A549 (cell line): Measurements from ENCODE around the gene CHAMP1.

Experiments
- CHD4 ChIP-seq: fragments of 200-600 bp; sonication (generic); IDR thresholded peaks from 2 replicates; pipeline ENCODE4 v1.6.1; 2016; ENCODE audit warnings: antibody characterized with exemption, mild to moderate bottlenecking, borderline replicate concordance
- CTCF ChIP-seq: fragments of >200 bp; sonication (Bioruptor Twin); formaldehyde crosslinking; IDR thresholded peaks from 3 replicates; pipeline ENCODE4 v1.5.1; 2016
- E2F6 ChIP-seq: IDR thresholded peaks from 2 replicates; pipeline ENCODE4 v1.6.1; 2012; ENCODE audit warnings: low read depth, borderline replicate concordance
- EHMT2 ChIP-seq: fragments of 200-600 bp; sonication (generic); IDR thresholded peaks from 2 replicates; pipeline ENCODE4 v1.6.1; 2016; ENCODE audit warnings: antibody characterized with exemption, low read depth, mild to moderate bottlenecking, moderate library complexity
- EP300 ChIP-seq, 2 experiments: fragments of >200 bp; sonication (Bioruptor Twin); formaldehyde crosslinking; IDR thresholded peaks; 2 replicates in 1 of 2; 3 replicates in 1 of 2; pipeline ENCODE4 v1.6.1; 2016 to 2017
- HDAC2 ChIP-seq: fragments of 200-600 bp; sonication (generic); IDR thresholded peaks from 2 replicates; pipeline ENCODE4 v1.6.1; 2016
- POLR2A ChIP-seq: IDR thresholded peaks from 2 replicates; pipeline ENCODE4 v1.6.1; 2012; ENCODE audit warnings: mild to moderate bottlenecking, low read length
- REST ChIP-seq: fragments of 200-600 bp; sonication (generic); IDR thresholded peaks from 2 replicates; pipeline ENCODE4 v1.6.1; 2016; ENCODE audit warnings: antibody characterized with exemption, mild to moderate bottlenecking, moderate library complexity
- SMC3 ChIP-seq: fragments of >200 bp; sonication (Bioruptor Twin); formaldehyde crosslinking; IDR thresholded peaks from 3 replicates; pipeline ENCODE4 v1.6.1; 2018; ENCODE audit warnings: inconsistent platforms

- TF ChIP-seq CHD4: no peak
- TF ChIP-seq CTCF: no peak
- no peak for TF ChIP-seq EHMT2
- no peak for TF ChIP-seq SMC3
- no peak for TF ChIP-seq POLR2A
- TF ChIP-seq EP300 (IDR thresholded peaks at IDR 0.05): no peak
- TF ChIP-seq REST: no peak
- TF ChIP-seq E2F6: no peak
- TF ChIP-seq HDAC2: no peak
Measured at GRCh38 chr13:114284680-114285079, 29.6 kb upstream of the CHAMP1 start.
